Activated CD4-positive, alpha-beta T cell treated with anti-CD3 and anti-CD28 coated beads for 24 hours (primary cell): ENCODE measurements around the gene C15orf39.
"Not testable (repeated sequence)": the region's sequence is repeated elsewhere in the genome, so short reads cannot be mapped to it uniquely, and the experiment has no call there.

Experiments used
- DNase-seq, 2 donors: peaks; one replicate each; pipeline ENCODE4 v3.0.0-alpha.2; 2020; ENCODE audit warnings: low read depth in 2 of 2

C15orf39 gene

GRCh38 chr15:75201616-75202250 is at the start of gene C15orf39:
Gene C15orf39 (plus strand): TSS chr15:75201882. CDS start chr15:75206049, 4,167 bp downstream.
- DNase-seq: peak; percentile 53 to 62

GRCh38 chr15:75152382-75153079 is 49.2 kb upstream of the C15orf39 start:
- DNase-seq: no peak

- no peak for DNase-seq
These were observed 48.6 kb upstream of the C15orf39 start for GRCh38 chr15:75153087-75153486.

- no peak for DNase-seq
These were observed 48.0 kb upstream of the C15orf39 start for GRCh38 chr15:75153565-75154276.

GRCh38 chr15:75154461-75155062 is 47.1 kb upstream of the C15orf39 start:
- no peak for DNase-seq

GRCh38 chr15:75156326-75157215 is 45.1 kb upstream of the C15orf39 start:
- DNase-seq: no peak

- no peak for DNase-seq
These were observed 43.3 kb upstream of the C15orf39 start for GRCh38 chr15:75158402-75158801.

GRCh38 chr15:75159244-75159643 is 42.4 kb upstream of the C15orf39 start:
- DNase-seq: no peak

GRCh38 chr15:75161106-75161916 is 40.4 kb upstream of the C15orf39 start:
- no peak for DNase-seq

GRCh38 chr15:75161917-75162414 is 39.7 kb upstream of the C15orf39 start:
- DNase-seq: no peak

GRCh38 chr15:75163150-75163564 is 38.5 kb upstream of the C15orf39 start:
- no peak for DNase-seq

GRCh38 chr15:75164625-75165350 is 36.9 kb upstream of the C15orf39 start:
- no peak for DNase-seq

- not testable (repeated sequence) for DNase-seq
These were observed 35.1 kb upstream of the C15orf39 start for GRCh38 chr15:75166489-75167063.

GRCh38 chr15:75167588-75168350 is 33.9 kb upstream of the C15orf39 start:
- no peak for DNase-seq

- no peak for DNase-seq
These were observed 33.3 kb upstream of the C15orf39 start for GRCh38 chr15:75168374-75168773.

GRCh38 chr15:75170203-75170602 is 31.5 kb upstream of the C15orf39 start:
- no peak for DNase-seq

GRCh38 chr15:75170711-75171341 is 30.9 kb upstream of the C15orf39 start:
- no peak for DNase-seq

- no peak for DNase-seq
These were observed 30.3 kb upstream of the C15orf39 start for GRCh38 chr15:75171408-75171807.
